D721Med (cell line): ENCODE results near the gene SERINC4.
"Not testable (repeated sequence)": the region's sequence is repeated elsewhere in the genome, so short reads cannot be mapped to it uniquely, and the experiment has no call there.

Source experiments
- DNase-seq: peaks from one replicate; pipeline ENCODE4 v3.0.0; 2011; ENCODE audit warnings: low spot score; ENCODE audit not compliant: insufficient read length
- FAIRE-seq: peaks from 2 replicates; lab custom pipeline; 2011; peaks lifted over from hg19 to GRCh38; lab: Jason Lieb, UNC
- TF ChIP-seq, protein P1 (sequence below): IDR thresholded peaks from 2 replicates; pipeline ENCODE4 v1.5.1; 2012; ENCODE audit warnings: mild to moderate bottlenecking, control low read depth; ENCODE audit not compliant: insufficient read depth; ENCODE audit errors: missing control alignments

The SERINC4 gene

DNA sequence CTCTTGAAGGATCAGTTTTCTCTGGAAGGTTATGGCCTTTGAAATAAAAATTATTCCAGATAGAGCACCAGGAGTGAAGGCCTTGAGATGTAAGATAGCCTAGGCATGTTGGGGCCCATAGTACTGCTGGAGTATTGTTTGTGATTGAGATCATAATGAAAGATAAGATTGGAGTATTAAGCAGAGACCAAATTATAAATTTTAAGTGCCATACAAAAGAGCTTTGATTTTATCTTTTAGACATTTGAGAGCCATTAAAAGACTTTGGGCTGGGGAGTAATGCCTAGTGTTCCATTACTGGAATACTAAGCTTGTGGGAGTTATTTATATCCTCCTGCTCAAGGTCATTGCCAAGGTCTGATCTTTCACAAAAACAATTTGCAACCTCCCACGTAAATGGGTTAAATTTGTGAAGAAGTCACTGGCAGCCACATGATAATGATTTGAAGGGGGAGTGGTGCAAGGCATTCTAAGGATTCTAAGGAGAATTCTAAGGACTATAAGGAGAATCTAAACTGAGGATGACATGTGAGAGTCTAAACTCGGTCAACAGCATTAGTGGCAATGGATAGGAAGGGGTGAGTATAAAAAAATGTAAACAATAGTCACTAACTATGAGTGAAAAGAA is 36.1 kb downstream of the SERINC4 start:
- FAIRE-seq (no peak), DNase-seq (no peak)
- TF ChIP-seq, protein P1, sequence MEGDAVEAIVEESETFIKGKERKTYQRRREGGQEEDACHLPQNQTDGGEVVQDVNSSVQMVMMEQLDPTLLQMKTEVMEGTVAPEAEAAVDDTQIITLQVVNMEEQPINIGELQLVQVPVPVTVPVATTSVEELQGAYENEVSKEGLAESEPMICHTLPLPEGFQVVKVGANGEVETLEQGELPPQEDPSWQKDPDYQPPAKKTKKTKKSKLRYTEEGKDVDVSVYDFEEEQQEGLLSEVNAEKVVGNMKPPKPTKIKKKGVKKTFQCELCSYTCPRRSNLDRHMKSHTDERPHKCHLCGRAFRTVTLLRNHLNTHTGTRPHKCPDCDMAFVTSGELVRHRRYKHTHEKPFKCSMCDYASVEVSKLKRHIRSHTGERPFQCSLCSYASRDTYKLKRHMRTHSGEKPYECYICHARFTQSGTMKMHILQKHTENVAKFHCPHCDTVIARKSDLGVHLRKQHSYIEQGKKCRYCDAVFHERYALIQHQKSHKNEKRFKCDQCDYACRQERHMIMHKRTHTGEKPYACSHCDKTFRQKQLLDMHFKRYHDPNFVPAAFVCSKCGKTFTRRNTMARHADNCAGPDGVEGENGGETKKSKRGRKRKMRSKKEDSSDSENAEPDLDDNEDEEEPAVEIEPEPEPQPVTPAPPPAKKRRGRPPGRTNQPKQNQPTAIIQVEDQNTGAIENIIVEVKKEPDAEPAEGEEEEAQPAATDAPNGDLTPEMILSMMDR = no peak

DNA sequence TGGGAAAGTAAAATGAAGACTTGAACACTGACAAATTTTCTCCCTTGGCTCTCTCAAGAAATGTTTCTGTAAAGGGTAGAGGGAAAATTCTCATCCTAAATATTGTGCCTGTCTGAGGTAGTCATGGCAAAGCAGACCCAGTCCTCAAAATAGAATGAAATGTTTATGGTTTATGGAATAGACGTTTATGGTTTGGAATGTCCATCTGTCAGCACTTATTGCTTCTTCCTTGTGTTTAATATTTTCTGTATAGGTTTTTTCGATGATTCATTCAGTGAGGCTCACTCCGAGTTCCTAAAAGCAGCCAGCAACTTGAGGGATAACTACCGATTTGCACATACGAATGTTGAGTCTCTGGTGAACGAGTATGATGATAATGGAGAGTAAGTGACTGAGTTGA is 37.2 kb downstream of the SERINC4 start:
- TF ChIP-seq, protein P1 = no peak
- no peak for DNase-seq
- no peak for FAIRE-seq

DNA sequence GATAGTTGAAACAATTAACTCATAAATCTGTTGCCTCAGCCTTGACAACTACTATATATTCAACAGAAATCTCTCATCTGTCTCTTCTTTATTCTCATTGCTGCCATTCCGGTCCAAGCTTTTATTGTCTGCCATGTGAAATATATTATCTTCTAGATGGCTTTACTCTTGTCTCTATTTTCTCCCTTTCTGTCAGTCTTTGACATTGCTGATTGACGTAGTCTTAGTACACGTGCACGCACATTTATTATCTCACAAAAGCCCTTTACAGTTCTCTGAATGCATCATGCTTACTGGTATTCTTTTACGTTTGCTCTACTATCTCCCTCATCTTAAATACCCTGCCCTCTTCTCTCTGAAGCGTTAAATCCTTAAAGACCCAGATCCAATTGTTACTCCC is 48.1 kb downstream of the SERINC4 start:
- TF ChIP-seq, protein P1 = no peak
- no peak for DNase-seq
- FAIRE-seq = no peak

DNA sequence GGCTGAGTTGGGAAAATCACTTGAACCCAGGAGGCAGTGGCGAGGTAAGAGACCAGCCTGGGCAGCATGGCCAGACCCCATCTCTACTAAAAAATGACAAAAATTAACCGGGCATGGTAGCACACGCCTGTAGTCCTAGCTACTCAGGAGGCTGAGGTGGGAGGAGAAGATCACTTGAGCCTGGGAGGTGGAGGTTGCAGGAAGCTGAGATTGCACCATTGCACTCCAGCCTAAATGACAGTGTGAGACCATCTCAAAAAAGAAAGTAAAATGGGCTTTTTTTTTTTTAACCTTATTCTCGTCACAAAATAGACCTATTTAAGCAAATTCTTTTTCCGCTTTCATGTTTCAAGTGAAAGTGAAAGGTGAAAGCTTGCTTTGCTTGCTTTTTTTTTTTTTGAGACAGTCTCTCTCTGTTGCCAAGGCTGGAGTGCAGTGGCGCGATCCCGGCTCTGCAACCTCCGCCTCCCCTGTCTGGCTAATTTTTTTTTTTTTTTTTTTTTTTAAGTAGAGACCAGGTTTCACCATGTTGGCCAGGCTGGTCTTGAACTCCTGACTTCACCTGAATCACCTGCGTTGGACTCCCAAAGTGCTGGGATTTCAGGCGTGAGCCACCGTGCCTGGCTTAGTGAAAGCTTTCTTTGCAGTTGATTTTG is 50.2 kb downstream of the SERINC4 start:
- TF ChIP-seq, protein P1 = no peak
- FAIRE-seq = no peak
- no peak for DNase-seq

DNA sequence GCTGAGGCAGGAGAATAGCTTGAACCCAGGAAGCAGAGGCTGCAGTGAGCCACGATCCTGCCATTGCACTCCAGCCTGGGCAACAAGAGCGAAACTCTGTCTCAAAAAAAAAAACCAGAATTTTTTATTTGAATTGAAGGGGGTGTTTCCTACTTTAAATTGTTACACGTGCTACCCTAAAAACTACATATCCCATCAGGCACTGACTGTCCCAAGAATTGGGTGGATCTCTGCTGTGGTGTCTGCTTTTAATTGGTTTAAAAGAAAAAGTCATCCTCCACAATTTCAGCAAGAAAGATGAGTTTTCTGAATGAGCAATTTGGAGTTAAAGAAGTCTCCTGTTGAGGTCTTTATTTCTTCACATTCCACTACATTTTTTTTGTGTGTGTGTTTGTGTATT is 51.6 kb downstream of the SERINC4 start:
- TF ChIP-seq, protein P1 = no peak
- DNase-seq (no peak), FAIRE-seq (no peak)

DNA sequence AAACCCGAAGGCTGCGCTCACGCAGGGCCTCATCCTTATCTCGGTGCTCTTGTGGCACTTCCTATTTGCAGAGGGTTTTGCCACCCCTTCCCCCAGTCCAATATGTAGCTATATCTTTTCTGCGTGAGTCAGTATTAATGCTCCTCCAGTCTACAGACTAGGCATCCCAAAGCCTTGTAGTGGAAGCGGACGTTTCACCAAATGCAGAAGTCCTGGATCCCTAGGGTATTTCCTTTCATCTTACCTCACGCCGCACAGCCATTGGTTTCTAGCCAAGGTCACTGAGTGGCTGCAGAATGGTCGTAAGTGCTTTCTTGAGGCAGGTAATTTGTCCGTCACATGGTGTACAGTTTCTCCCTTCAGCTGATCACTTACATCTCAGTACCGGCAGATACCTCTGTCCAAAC is 53.1 kb downstream of the SERINC4 start:
- not testable (repeated sequence) for FAIRE-seq, DNase-seq

DNA sequence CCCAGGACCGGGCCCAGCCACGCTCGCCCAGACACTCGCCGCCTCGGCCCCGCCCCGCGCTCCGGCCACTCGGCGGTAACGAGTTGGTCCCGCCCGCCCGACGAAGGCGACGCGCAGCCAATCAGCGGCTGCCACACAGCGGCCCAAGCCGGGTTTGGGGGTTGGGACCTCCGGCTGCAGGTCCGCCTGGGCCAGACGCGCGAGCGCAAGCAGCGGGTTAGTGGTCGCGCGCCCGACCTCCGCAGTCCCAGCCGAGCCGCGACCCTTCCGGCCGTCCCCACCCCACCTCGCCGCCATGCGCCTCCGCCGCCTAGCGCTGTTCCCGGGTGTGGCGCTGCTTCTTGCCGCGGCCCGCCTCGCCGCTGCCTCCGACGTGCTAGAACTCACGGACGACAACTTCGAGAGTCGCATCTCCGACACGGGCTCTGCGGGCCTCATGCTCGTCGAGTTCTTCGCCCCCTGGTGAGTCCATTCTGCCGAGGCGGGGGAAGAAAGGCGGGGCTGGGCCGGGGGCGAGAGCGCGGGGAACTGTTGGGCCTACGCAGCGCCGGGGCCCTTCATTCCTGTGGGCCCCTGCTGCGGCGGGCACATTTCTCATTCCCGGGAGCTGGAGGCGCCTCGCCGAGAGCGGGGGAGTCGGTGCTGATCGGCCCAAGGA is 53.6 kb downstream of the SERINC4 start, which contains the start of gene PDIA3:
TSS of gene PDIA3 (plus strand) at position 194 of the 658 bp plus-strand sequence. CDS start at position 296, 102 bp downstream.
- FAIRE-seq = not testable (repeated sequence)
- peak; percentile 84 for DNase-seq
